AG10803 (cell line): ENCODE measurements around the gene SMG6.

Source experiments
- DNase-seq: peaks from one replicate; pipeline ENCODE4 v3.0.0; 2010; ENCODE audit warnings: low read depth
- H3K4me3 ChIP-seq: 2 replicates; pipeline ENCODE4 v1.5.1; 2011; ENCODE audit warnings: mild to moderate bottlenecking, low read length, control low read depth
- TF ChIP-seq, protein P1 (sequence below): conservative IDR thresholded peaks from 2 replicates; pipeline ENCODE4 v1.5.1; 2011; ENCODE audit warnings: mild to moderate bottlenecking, low read length, control low read depth, inconsistent platforms

Gene SMG6

DNA sequence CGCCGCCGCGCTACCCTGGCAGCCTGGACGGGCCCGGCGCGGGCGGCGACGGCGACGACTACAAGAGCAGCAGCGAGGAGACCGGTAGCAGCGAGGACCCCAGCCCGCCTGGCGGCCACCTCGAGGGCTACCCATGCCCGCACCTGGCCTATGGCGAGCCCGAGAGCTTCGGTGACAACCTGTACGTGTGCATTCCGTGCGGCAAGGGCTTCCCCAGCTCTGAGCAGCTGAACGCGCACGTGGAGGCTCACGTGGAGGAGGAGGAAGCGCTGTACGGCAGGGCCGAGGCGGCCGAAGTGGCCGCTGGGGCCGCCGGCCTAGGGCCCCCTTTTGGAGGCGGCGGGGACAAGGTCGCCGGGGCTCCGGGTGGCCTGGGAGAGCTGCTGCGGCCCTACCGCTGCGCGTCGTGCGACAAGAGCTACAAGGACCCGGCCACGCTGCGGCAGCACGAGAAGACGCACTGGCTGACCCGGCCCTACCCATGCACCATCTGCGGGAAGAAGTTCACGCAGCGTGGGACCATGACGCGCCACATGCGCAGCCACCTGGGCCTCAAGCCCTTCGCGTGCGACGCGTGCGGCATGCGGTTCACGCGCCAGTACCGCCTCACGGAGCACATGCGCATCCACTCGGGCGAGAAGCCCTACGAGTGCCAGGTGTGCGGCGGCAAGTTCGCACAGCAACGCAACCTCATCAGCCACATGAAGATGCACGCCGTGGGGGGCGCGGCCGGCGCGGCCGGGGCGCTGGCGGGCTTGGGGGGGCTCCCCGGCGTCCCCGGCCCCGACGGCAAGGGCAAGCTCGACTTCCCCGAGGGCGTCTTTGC is 245.6 kb downstream of the SMG6 start:
- TF ChIP-seq, protein P1, sequence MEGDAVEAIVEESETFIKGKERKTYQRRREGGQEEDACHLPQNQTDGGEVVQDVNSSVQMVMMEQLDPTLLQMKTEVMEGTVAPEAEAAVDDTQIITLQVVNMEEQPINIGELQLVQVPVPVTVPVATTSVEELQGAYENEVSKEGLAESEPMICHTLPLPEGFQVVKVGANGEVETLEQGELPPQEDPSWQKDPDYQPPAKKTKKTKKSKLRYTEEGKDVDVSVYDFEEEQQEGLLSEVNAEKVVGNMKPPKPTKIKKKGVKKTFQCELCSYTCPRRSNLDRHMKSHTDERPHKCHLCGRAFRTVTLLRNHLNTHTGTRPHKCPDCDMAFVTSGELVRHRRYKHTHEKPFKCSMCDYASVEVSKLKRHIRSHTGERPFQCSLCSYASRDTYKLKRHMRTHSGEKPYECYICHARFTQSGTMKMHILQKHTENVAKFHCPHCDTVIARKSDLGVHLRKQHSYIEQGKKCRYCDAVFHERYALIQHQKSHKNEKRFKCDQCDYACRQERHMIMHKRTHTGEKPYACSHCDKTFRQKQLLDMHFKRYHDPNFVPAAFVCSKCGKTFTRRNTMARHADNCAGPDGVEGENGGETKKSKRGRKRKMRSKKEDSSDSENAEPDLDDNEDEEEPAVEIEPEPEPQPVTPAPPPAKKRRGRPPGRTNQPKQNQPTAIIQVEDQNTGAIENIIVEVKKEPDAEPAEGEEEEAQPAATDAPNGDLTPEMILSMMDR = no peak
- no peak overlapping the region; the same call in 1 of the 2 replicates for H3K4me3 ChIP-seq
- DNase-seq = no peak

DNA sequence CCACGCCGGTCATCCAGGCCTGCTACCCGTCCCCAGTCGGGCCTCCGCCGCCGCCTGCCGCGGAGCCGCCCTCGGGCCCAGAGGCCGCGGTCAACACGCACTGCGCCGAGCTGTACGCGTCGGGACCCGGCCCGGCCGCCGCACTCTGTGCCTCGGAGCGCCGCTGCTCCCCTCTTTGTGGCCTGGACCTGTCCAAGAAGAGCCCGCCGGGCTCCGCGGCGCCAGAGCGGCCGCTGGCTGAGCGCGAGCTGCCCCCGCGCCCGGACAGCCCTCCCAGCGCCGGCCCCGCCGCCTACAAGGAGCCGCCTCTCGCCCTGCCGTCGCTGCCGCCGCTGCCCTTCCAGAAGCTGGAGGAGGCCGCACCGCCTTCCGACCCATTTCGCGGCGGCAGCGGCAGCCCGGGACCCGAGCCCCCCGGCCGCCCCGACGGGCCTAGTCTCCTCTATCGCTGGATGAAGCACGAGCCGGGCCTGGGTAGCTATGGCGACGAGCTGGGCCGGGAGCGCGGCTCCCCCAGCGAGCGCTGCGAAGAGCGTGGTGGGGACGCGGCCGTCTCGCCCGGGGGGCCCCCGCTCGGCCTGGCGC is 246.3 kb downstream of the SMG6 start:
- TF ChIP-seq, protein P1 = no peak
- H3K4me3 ChIP-seq = no peak overlapping the region
- DNase-seq = no peak

DNA sequence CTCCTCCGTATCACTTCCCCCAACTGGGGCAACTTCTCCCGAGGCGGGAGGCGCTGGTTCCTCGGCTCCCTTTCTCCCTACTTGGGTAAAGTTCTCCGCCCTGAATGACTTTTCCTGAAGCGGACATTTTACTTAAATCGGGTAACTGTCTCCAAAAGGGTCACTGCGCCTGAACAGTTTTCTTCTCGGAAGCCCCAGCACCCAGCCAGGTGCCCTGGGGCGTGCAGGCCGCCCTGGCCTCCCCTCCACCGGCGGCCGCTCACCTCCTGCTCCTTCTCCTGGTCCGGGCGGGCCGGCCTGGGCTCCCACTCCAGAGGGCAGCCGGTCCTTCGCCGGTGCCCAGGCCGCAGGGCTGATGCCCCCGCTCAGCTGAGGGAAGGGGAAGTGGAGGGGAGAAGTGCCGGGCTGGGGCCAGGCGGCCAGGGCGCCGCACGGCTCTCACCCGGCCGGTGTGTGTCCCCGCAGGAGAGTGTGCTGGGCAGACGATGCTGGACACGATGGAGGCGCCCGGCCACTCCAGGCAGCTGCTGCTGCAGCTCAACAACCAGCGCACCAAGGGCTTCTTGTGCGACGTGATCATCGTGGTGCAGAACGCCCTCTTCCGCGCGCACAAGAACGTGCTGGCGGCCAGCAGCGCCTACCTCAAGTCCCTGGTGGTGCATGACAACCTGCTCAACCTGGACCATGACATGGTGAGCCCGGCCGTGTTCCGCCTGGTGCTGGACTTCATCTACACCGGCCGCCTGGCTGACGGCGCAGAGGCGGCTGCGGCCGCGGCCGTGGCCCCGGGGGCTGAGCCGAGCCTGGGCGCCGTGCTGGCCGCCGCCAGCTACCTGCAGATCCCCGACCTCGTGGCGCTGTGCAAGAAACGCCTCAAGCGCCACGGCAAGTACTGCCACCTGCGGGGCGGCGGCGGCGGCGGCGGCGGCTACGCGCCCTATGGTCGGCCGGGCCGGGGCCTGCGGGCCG is 247.1 kb downstream of the SMG6 start:
- TF ChIP-seq, protein P1 = no peak
- peak; percentile 43 for DNase-seq
- H3K4me3 ChIP-seq = peak overlapping the region; percentile 62

DNA sequence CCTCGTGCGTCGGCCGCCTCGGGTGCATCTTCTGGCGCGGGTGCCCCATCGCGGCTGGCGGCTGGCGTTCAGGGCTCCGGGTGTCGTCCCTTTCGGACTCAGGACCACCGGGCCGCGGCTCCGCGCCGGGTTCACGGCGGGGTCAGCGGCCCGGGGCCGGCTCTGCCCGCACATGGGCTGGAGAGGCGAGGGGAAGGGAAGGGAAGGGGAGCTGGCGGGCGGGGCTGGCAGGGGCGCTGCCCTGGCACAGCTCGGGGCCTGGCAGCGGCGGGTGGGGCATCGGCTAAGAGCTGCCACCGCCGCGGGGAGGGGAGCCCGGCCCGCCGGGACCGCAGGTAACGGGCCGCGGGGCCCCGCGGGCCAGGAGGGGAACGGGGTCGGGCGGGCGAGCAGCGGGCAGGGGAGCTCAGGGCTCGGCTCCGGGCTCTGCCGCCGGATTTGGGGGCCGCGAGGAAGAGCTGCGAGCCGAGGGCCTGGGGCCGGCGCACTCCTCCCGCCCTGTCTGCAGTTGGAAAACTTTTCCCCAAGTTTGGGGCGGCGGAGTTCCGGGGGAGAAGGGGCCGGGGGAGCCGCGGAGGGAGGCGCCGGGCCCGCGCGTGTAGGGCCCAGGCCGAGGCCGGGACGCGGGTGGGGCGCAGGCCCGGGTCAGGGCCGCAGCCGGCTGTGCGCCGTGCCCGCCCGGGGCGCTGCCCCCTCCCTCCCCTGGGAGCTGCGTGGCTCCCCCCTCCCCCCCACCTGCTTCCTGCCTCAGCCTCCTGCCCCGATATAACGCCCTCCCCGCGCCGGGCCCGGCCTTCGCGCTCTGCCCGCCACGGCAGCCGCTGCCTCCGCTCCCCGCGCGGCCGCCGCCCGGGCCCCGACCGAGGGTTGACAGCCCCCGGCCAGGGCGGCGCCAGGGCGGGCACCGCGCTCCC is 248.0 kb downstream of the SMG6 start:
- TF ChIP-seq, protein P1 = no peak
- peak overlapping the region; percentile 62 for H3K4me3 ChIP-seq
- DNase-seq = peak; percentile 60

DNA sequence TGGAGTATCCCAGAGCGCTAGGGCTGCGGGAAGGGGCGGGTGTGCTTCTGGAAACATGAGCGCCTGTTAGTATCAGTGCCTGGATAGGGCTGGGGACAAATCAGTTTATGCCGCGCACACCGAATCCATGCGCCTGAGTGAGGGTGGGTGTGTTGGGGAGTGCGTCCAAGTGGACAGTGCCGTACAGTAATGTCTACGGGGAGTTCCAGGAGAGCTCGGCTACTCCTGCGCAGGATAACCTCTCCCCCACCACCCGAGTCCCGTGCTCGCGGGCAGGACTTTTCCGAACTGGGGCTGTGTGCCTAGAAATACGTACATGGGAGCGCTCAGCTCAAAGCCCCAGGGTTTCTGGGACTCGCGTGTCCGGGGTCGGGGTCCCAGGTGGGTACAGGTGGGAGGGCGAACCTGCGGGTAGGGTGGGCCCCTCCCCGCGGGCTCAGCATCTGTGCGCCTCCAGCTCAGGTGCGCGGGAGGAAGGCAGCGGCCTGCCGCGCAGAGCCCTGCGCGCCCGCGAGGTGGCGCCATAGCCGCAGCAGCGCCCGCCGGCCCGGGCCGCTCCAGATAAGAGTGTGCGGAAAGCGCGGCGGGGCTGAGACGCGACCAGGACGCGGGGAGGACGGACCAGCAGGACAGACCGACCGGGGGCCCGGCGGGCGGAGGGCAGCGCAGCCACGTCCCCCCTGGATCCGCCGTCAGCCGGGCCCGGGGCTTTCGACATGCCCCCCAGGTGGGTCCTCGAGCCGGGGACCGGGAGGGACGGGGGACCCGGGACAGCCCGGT is 248.9 kb downstream of the SMG6 start, which contains the start of gene HIC1:
HIC1 (plus strand) TSS at position 592 of the 780 bp plus-strand sequence. CDS start 1,588 bp downstream, outside the sequence.
- peak; percentile 74 for DNase-seq
- H3K4me3 ChIP-seq = peak within 1 kb of the TSS; percentile 65
- TF ChIP-seq, protein P1 = peak; percentile 52

DNA sequence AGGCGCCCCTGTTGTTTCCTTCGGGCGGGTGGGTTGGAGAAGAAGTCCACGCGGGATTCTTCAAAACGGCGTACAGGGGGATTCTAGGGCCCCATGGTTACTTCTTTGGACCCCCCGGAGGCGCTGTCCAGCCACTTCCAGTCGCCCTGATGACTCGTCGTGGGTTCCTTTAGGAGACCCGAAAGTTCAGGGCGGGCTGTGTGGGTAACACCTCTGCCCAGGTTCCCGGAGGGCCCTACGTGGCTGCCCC is 249.4 kb downstream of the SMG6 start:
- TF ChIP-seq, protein P1 = 0 out of 2 replicates have a peak, but pooled peaks have one; percentile 8
- DNase-seq = no peak
- peak overlapping the region; percentile 65 for H3K4me3 ChIP-seq
